ENCODE data around the gene LILRB1.

- TF ChIP-seq POLR2AphosphoS5 (IDR thresholded peaks at IDR 0.05) (no peak), CTCF (IDR thresholded peaks at IDR 0.05) (no peak), POLR2A (IDR thresholded peaks at IDR 0.05; ENCODE audit: low read depth) (no peak)
Observed at GRCh38 chr19:54654447-54655321, 24.4 kb downstream of the LILRB1 start.

Measured in esophagus muscularis mucosa (tissue), 3 donors.